Brain microvascular endothelial cell (primary cell): ENCODE data around the gene MAP3K1.

Source experiments
- DNase-seq: peaks from one replicate; pipeline ENCODE4 v3.0.0-alpha.2; 2020
- H3K27ac ChIP-seq: fragments of 250-450 bp; sonication (Bioruptor Pico); 2 replicates; pipeline ENCODE4 v1.5.1; 2020; ENCODE audit warnings: mild to moderate bottlenecking, moderate library complexity
- H3K27me3 ChIP-seq: fragments of 250-450 bp; sonication (Bioruptor Pico); replicated peaks from 2 replicates; pipeline ENCODE4 v1.5.1; 2020; ENCODE audit warnings: mild to moderate bottlenecking
- H3K36me3 ChIP-seq: fragments of 250-450 bp; sonication (Bioruptor Pico); replicated peaks from 2 replicates; pipeline ENCODE4 v1.5.1; 2020; ENCODE audit warnings: mild to moderate bottlenecking
- H3K4me3 ChIP-seq: 2 replicates; pipeline ENCODE4 v1.5.1; 2011; ENCODE audit warnings: low read depth, mild to moderate bottlenecking, control low read depth, low read length, moderate library complexity
- CTCF ChIP-seq: IDR thresholded peaks from 2 replicates; pipeline ENCODE4 v1.5.1; 2011; ENCODE audit warnings: low read depth, mild to moderate bottlenecking, moderate library complexity, low read length, control low read depth, inconsistent platforms; ENCODE audit errors: missing control alignments
- in situ Hi-C: cut with HindIII; loops from 2 replicates; pipeline ENCODE4 v1.10.0; 2017; ENCODE audit warnings: low sequenced_read_pairs, low pct_ligation_motif_present

The MAP3K1 gene

GRCh38 chr5:56873056-56873455 lies 57.7 kb downstream of the MAP3K1 start:
- TF ChIP-seq CTCF = no peak
- no peak for DNase-seq
- Histone ChIP-seq H3K27me3 (no peaks in the 10 kb centered on the region), H3K36me3 (peaks cover 6% of the 10 kb centered on the region), H3K27ac (no peak overlapping the region), H3K4me3 (no peak overlapping the region)
- in situ Hi-C loops = no loop called here

GRCh38 chr5:56876327-56876726 lies 61.0 kb downstream of the MAP3K1 start:
- peaks cover 9% of the 10 kb centered on the region for H3K36me3 ChIP-seq
- H3K4me3 ChIP-seq = no peak overlapping the region
- no peaks in the 10 kb centered on the region for H3K27me3 ChIP-seq
- no peak for DNase-seq
- H3K27ac ChIP-seq = no peak overlapping the region
- in situ Hi-C loops = no loop called here
- no peak for TF ChIP-seq CTCF

- Histone ChIP-seq H3K4me3 (no peak overlapping the region), H3K27me3 (no peaks in the 10 kb centered on the region), H3K36me3 (peaks cover 29% of the 10 kb centered on the region), H3K27ac (no peak overlapping the region)
- in situ Hi-C loops = no loop called here
- TF ChIP-seq CTCF = no peak
- no peak for DNase-seq
Observed at GRCh38 chr5:56881571-56881970, 66.2 kb downstream of the MAP3K1 start.

GRCh38 chr5:56893251-56893951 lies 78.1 kb downstream of the MAP3K1 start:
- no peak for DNase-seq
- in situ Hi-C loops = no loop called here
- TF ChIP-seq CTCF = no peak
- Histone ChIP-seq H3K27ac (no peak overlapping the region), H3K4me3 (no peak overlapping the region), H3K36me3 (peaks cover 15% of the 10 kb centered on the region), H3K27me3 (no peaks in the 10 kb centered on the region)

GRCh38 chr5:56896763-56897162 lies 81.4 kb downstream of the MAP3K1 start:
- no peak for TF ChIP-seq CTCF
- Histone ChIP-seq H3K27ac (no peak overlapping the region), H3K4me3 (no peak overlapping the region), H3K27me3 (no peaks in the 10 kb centered on the region), H3K36me3 (peaks cover 7% of the 10 kb centered on the region)
- no peak for DNase-seq
- in situ Hi-C loops = no loop called here

GRCh38 chr5:56898213-56898612 lies 82.9 kb downstream of the MAP3K1 start:
- Histone ChIP-seq H3K36me3 (peaks cover 7% of the 10 kb centered on the region), H3K27me3 (no peaks in the 10 kb centered on the region), H3K27ac (no peak overlapping the region), H3K4me3 (no peak overlapping the region)
- no peak for DNase-seq
- no peak for TF ChIP-seq CTCF
- in situ Hi-C loops = no loop called here
